GM12864 (cell line): ENCODE measurements around the gene WDR1.

Experiments
- DNase-seq: peaks from one replicate; pipeline ENCODE4 v3.0.0-alpha.2; 2011; ENCODE audit warnings: low read depth
- H3K4me3 ChIP-seq: 2 replicates; pipeline ENCODE4 v1.5.1; 2011; ENCODE audit warnings: mild to moderate bottlenecking, low read depth, low read length, control low read depth
- TF ChIP-seq, protein P1 (sequence below): IDR thresholded peaks from 2 replicates; pipeline ENCODE4 v1.5.1; 2011; ENCODE audit warnings: low read depth, mild to moderate bottlenecking, moderate library complexity, low read length, control low read depth, inconsistent platforms; ENCODE audit errors: missing control alignments

Gene WDR1

DNA sequence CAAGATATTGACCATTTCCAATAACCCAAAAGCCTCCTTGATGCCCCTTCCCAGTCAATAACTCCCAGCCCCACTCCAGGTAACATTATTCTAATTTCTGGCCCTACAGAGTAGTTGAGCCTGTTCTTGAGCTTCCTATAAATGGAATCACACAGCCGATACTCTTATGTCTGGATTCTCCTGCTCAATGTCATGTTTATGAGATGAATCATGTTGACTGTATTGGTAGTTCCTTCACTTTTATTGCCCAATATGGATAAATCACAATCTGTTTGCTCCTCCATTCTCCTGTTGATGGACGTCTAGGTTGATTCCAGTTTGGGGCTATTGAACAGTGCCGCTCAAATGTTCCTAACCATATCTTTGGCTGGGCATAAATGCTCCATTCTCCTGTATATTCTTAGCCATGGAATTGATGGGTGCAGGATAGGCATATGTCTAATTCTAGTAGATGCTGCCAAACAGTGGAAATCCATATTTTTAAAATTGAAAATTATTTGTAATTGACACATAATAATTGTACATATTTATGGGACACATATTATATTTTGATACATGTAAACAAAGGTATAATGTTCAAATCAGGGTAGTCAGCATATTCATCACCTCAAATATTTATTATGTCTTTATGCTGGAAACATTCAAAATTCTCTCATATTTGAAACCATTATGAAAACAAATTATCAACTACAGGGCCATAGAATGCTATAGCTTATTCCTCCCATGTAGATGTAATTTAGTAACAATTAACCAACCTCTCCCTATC is 54.8 kb downstream of the WDR1 start:
- DNase-seq: no peak
- TF ChIP-seq, protein P1, sequence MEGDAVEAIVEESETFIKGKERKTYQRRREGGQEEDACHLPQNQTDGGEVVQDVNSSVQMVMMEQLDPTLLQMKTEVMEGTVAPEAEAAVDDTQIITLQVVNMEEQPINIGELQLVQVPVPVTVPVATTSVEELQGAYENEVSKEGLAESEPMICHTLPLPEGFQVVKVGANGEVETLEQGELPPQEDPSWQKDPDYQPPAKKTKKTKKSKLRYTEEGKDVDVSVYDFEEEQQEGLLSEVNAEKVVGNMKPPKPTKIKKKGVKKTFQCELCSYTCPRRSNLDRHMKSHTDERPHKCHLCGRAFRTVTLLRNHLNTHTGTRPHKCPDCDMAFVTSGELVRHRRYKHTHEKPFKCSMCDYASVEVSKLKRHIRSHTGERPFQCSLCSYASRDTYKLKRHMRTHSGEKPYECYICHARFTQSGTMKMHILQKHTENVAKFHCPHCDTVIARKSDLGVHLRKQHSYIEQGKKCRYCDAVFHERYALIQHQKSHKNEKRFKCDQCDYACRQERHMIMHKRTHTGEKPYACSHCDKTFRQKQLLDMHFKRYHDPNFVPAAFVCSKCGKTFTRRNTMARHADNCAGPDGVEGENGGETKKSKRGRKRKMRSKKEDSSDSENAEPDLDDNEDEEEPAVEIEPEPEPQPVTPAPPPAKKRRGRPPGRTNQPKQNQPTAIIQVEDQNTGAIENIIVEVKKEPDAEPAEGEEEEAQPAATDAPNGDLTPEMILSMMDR: no peak
- H3K4me3 ChIP-seq: no peak overlapping the region

DNA sequence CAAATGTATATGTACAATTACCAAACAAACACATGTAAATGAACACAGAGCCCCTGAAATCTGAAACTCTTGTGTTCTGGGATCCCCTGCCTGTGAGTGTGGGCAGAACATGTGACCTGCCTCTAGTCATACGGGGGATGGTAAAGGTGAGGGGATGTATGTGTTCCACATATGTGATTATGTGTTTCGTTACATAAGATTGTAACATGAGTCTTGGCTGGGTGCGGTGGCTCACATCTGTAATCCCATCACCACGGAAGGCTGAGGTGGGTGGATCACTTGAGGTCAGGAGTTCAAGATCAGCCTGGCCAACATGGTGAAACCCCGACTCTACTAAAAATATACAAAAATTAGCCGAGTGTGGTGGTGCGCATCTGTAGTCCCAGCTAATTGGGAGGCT is 58.2 kb downstream of the WDR1 start:
- TF ChIP-seq, protein P1: no peak
- no peak overlapping the region for H3K4me3 ChIP-seq
- DNase-seq: no peak

DNA sequence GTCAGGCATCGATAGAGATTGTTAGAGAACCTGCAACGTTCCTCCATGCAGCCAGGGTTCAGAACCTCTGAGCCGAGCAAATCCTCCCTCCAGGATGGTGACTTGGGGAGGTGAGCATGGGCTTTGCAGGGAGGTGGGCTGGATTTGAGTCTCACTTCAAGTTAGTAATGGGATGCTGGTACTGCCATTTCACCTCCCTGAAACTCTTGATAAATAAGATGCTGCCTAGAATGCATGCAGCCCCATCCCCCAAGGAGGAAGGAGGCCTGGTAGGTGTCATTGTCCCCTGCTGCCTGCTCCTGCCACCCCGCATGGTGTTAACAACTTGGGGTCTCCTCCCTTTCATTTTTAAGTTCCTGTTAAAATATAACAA is 59.6 kb downstream of the WDR1 start:
- TF ChIP-seq, protein P1: no peak
- no peak for DNase-seq
- no peak overlapping the region for H3K4me3 ChIP-seq

DNA sequence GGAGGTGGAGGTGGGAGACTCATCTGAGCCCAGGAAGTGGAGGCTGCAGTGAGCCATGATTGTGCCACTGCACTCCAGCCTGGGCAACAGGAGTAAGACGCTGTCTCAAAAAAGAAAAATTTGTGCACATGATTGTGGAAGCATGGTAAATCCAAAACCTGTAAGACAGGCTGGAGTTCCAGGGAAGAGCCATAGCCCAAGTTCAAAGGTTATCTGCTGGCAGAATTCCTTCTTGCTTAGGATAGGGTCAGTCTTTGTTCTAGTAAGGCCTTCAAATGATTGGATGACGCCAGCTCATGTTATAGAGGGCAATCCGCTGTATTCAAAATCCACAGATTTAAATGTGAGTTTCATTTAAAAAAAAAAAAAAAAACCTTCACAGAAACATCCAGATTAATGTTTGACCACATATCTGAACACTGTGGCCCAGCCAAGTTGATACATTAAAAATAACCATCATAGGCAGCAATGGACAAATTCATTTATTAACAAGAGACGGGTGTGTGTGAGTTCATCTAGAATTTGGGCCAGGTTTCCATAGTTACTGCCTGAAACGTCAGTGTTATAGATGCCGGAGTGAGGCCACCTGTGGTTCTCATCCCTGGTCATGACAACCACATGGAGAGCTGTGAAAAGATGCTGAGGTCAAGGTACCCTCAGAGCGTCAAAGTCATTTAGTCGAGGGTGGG is 60.1 kb downstream of the WDR1 start:
- DNase-seq: no peak
- TF ChIP-seq, protein P1: no peak

DNA sequence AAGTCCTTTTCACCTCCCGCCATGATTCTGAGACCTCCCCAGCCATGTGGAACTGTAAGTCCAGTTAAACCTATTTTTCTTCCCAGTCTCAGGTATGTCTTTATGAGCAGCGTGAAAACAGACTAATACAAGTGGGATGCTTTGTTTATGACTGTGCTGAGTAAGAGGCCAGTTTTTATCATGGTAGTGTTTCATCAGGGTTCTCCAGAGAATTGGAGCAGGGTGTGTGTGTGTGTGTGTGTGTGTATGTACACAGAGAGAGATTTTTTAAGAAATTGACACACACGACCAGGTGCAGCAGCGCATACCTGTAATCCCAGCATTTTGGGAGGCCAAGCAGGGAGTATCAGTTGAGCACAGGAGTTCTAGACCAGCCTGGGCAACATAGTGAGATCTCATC is 60.7 kb downstream of the WDR1 start:
- TF ChIP-seq, protein P1: no peak
- DNase-seq: no peak
- H3K4me3 ChIP-seq: no peak overlapping the region

More for the DNA sequence above, 60.1 kb downstream of the WDR1 start:
- no peak overlapping the region for H3K4me3 ChIP-seq

DNA sequence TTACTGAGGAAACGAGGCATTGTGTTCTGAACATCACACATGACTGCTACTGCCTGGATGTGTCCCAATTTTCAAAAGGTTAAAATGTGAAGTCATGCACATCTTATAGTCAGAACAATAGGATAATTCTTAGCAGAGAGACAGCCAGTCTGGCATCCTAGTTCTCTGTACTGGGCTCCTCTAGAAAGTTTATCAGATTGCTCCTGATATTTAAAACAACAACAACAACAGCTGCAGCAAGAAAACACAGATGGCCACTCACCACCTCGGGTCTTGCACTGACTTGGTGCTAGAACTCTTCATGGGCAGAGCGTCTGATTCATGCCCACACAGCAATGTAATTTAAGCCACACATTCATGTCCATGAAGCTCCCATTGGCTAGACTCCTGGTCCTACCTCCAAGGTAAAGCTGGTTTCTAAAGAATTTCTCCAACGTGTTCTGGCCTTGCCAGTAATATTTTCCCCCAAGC is 62.0 kb downstream of the WDR1 start:
- no peak for DNase-seq
- TF ChIP-seq, protein P1: no peak
- H3K4me3 ChIP-seq: no peak overlapping the region
